MCF 10A (cell line): ENCODE results near the gene PIGX. TPM values are rescaled to one million over a fixed set of nuclear protein-coding genes. Genes with fewer than 3 reads are reported as not detected.

Source experiments
- BruUV-seq: library from RNA; stranded (reverse); fragments of 400-500 nt; replicated peaks from 2 replicates; lab custom pipeline; 2021; lab: Mats Ljungman, UMichigan
- CTCF ChIA-PET: fragments of 300-600 bp; sonication (Branson Sonifier 250); formaldehyde crosslinking; extraction: SDS; loops from one replicate; lab custom pipeline; 2021; ENCODE audit warnings: antibody characterized with exemption, inconsistent platforms; lab: Yijun Ruan, JAX
- POLR2A ChIA-PET: fragments of 300-600, 350-650 bp; sonication (Branson Sonifier 250); formaldehyde crosslinking; extraction: SDS; loops from one replicate; lab custom pipeline; 2020; ENCODE audit warnings: antibody characterized with exemption, inconsistent platforms; lab: Yijun Ruan, JAX
- DNase-seq: peaks from one replicate; pipeline ENCODE4 v3.0.0-alpha.2; 2018; ENCODE audit not compliant: unreplicated experiment
- H3K27ac Mint-ChIP-seq: one replicate; pipeline ENCODE4 v1.8.0; 2022; ENCODE audit warnings: mild to moderate bottlenecking, low read depth, mixed read lengths; ENCODE audit not compliant: unreplicated experiment
- H3K27me3 Mint-ChIP-seq: one replicate; pipeline ENCODE4 v1.8.0; 2022; ENCODE audit warnings: mixed read lengths; ENCODE audit not compliant: insufficient read depth, unreplicated experiment
- H3K36me3 Mint-ChIP-seq: one replicate; pipeline ENCODE4 v1.8.0; 2022; ENCODE audit warnings: mild to moderate bottlenecking, moderate library complexity, mixed read lengths; ENCODE audit not compliant: insufficient read depth, unreplicated experiment
- H3K4me1 Mint-ChIP-seq: one replicate; pipeline ENCODE4 v1.8.0; 2022; ENCODE audit warnings: mixed read lengths; ENCODE audit not compliant: insufficient read depth, unreplicated experiment
- H3K4me3 Mint-ChIP-seq: one replicate; pipeline ENCODE4 v1.8.0; 2022; ENCODE audit warnings: mild to moderate bottlenecking, moderate library complexity, mixed read lengths; ENCODE audit not compliant: unreplicated experiment
- H3K9me3 Mint-ChIP-seq: one replicate; pipeline ENCODE4 v1.8.0; 2022; ENCODE audit warnings: mixed read lengths; ENCODE audit not compliant: unreplicated experiment
- intact Hi-C: fragments of 100-400 bp; cut with micrococcal nuclease; formaldehyde crosslinking; loops from 2 replicates; pipeline ENCODE4 v1.14.1; 2022
- total RNA-seq: library from RNA; stranded (reverse); gene quantifications from 2 replicates; pipeline ENCODE4 v1.2.3, GENCODE V29; 2022
- TF ChIP-seq, protein P1 (sequence below): fragments of 200-600 bp; IDR thresholded peaks from one replicate; pipeline ENCODE4 v1.8.0; 2022; ENCODE audit warnings: antibody characterized with exemption, mild to moderate bottlenecking; ENCODE audit not compliant: unreplicated experiment

PIGX gene
- total RNA-seq, 1 experiment from 2014 or later: 23.2 TPM

DNA sequence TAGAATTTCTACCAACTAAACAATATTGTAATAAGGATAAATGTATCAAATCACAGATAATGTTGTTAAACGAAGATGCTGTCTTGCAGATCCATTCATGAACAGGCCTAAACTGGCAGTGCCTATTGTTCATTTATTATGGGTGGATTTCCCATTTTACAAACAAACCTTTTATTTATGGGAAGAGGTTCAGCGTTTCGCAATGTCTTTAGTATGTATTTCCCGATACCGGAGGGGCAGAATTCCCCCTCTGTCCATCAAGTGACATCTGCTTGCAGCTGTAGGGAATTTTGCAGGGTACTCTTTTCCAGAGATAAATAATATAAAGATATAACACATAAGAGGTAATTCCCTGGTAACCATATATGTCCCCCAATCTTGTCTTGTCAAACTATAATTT lies 5.8 kb upstream of the PIGX start:
- Mint-ChIP-seq H3K9me3 (no peaks in the 10 kb centered on the region), H3K4me1 (peaks cover under 1% of the 10 kb centered on the region), H3K27me3 (no peaks in the 10 kb centered on the region), H3K36me3 (no peaks in the 10 kb centered on the region), H3K4me3 (no peak overlapping the region), H3K27ac (no peak overlapping the region)
- CTCF ChIA-PET: interaction anchor here (0.8 to 1.0 kb wide), 2 partner anchors 9 to 130 kb away, joined by 3 to 5 read pairs; no protein-coding TSS in a partner anchor
- BruUV-seq: no TSS peak
- TF ChIP-seq, protein P1, sequence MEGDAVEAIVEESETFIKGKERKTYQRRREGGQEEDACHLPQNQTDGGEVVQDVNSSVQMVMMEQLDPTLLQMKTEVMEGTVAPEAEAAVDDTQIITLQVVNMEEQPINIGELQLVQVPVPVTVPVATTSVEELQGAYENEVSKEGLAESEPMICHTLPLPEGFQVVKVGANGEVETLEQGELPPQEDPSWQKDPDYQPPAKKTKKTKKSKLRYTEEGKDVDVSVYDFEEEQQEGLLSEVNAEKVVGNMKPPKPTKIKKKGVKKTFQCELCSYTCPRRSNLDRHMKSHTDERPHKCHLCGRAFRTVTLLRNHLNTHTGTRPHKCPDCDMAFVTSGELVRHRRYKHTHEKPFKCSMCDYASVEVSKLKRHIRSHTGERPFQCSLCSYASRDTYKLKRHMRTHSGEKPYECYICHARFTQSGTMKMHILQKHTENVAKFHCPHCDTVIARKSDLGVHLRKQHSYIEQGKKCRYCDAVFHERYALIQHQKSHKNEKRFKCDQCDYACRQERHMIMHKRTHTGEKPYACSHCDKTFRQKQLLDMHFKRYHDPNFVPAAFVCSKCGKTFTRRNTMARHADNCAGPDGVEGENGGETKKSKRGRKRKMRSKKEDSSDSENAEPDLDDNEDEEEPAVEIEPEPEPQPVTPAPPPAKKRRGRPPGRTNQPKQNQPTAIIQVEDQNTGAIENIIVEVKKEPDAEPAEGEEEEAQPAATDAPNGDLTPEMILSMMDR: no peak
- no peak for DNase-seq
- intact Hi-C loops: no loop called here
- POLR2A ChIA-PET: no interaction called here

DNA sequence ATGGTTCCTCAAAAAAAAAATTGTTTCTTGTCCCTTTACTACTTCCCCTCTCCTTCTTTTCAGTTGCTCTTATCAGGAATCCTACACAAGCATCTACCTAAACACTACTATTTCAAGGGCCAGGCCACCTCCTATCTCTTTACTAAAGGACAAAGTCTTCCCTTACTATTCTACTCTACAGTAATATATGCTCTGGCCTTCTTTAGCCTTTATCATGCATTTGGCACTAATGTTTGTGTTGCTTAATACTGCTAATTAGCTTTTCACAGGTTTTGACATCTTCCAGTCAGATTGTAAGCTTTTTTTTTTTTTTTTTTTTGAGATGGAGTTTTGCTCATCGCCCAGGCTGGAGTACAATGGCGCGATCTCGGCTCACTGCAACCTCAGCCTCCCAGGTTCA lies 5.4 kb upstream of the PIGX start:
- Mint-ChIP-seq H3K27ac (no peak overlapping the region), H3K27me3 (no peaks in the 10 kb centered on the region), H3K36me3 (no peaks in the 10 kb centered on the region), H3K9me3 (no peaks in the 10 kb centered on the region), H3K4me1 (peaks cover 4% of the 10 kb centered on the region), H3K4me3 (no peak overlapping the region)
- intact Hi-C loops: no loop called here
- no peak for DNase-seq
- BruUV-seq: TSS peak; percentile 43
- CTCF ChIA-PET: interaction anchor here (3.5 kb wide), 1 partner anchor 97 kb away, joined by 14 read pairs; no protein-coding TSS in a partner anchor
- POLR2A ChIA-PET: interaction anchor here (0.7 kb wide), 1 partner anchor 147 kb away, joined by 3 read pairs; no protein-coding TSS in a partner anchor
- TF ChIP-seq, protein P1: no peak

DNA sequence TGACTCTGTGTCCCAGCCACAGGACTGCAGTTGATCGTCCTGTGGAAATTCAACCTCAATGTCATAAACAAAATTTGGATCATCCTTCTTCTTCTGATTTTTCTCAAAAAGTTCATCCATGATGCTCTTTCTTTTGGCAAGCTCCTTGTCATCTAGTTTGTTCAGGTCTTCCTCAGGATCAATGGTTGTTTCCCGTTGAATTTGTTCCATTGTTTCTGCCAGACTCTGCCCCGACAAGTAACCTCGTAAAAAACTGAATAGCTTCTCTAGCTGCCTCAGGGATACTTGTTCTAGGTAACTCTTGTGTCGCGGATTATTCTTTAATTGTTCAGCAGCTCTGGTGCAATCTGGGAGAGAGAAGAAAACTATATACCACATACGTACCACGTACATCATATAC lies 4.6 kb upstream of the PIGX start:
- TF ChIP-seq, protein P1: no peak
- H3K27ac Mint-ChIP-seq: no peak overlapping the region
- no peak overlapping the region for H3K4me3 Mint-ChIP-seq
- no peaks in the 10 kb centered on the region for H3K36me3 Mint-ChIP-seq
- intact Hi-C loops: no loop called here
- BruUV-seq: no TSS peak
- peaks cover 5% of the 10 kb centered on the region for H3K4me1 Mint-ChIP-seq
- H3K27me3 Mint-ChIP-seq: no peaks in the 10 kb centered on the region
- ChIA-PET POLR2A (interaction anchor here (0.6 to 1.0 kb wide), 3 partner anchors 86 to 682 kb away, joined by 3 read pairs; partner anchors contain the start of genes FBXO45 and WDR53), CTCF (interaction anchor here (0.7 to 3.5 kb wide), 5 partner anchors 10 to 98 kb away, joined by 3 to 14 read pairs (median 3); no protein-coding TSS in a partner anchor)
- DNase-seq: no peak
- no peaks in the 10 kb centered on the region for H3K9me3 Mint-ChIP-seq

DNA sequence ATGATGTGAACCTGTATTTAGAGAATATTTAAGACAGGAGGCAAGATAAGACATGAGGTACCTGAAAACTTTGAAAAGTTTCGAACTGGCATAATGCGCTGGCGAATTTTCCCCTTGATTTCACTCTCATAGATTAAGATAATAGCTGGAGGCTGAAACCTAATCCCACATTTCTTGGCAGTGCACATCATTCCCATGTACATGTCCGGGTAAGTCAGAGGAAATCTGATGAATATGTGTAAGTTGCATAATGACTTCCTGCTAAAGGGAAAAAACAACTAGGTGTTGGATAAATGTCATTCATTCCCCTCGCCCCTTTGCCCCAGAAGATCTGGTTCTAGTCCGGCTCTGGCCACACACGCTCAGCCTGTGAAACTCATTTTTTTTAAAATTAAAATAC lies 3.7 kb upstream of the PIGX start:
- intact Hi-C loops: no loop called here
- TF ChIP-seq, protein P1: no peak
- ChIA-PET POLR2A (interaction anchor here (0.9 to 1.5 kb wide), 2 partner anchors 33 to 85 kb away, joined by 3 to 6 read pairs; no protein-coding TSS in a partner anchor), CTCF (interaction anchor here (1.1 to 3.5 kb wide), 5 partner anchors 9 to 99 kb away, joined by 3 to 14 read pairs (median 3); no protein-coding TSS in a partner anchor)
- Mint-ChIP-seq H3K9me3 (no peaks in the 10 kb centered on the region), H3K36me3 (no peaks in the 10 kb centered on the region), H3K27me3 (no peaks in the 10 kb centered on the region), H3K4me3 (no peak overlapping the region), H3K4me1 (peaks cover 5% of the 10 kb centered on the region), H3K27ac (no peak overlapping the region)
- no TSS peak for BruUV-seq
- DNase-seq: peak; percentile 82
